K562 (cell line): ENCODE results near the gene COMMD8. TPM values are rescaled to one million over a fixed set of nuclear protein-coding genes. Genes with fewer than 3 reads are reported as not detected.

ENCODE experiments used
- ATAC-seq: fragments of 200-7000 bp; cut with Tn5 transposase; 3 replicates; pipeline ENCODE4 v1.9.1; 2020; ENCODE audit warnings: moderate library complexity
- BruUV-seq: library from RNA; stranded (reverse); fragments of 400-500 nt; replicated peaks from 2 replicates; lab custom pipeline; 2021; lab: Mats Ljungman, UMichigan
- CTCF ChIA-PET: fragments of 300-600 bp; formaldehyde crosslinking; extraction: SDS; loops from one replicate; lab custom pipeline; 2021; ENCODE audit warnings: low intra/inter-chr PET ratio; lab: Yijun Ruan, JAX
- POLR2A ChIA-PET: fragments of 300-600, 350-650 bp; sonication (Branson Sonifier 250); formaldehyde crosslinking; extraction: SDS; loops from one replicate; lab custom pipeline; 2021; ENCODE audit warnings: antibody characterized with exemption, inconsistent platforms; lab: Yijun Ruan, JAX
- DNase-seq, 4 experiments: peaks; one replicate each; pipeline versions ENCODE4 v3.0.0 to v3.0.0-alpha.2; 2011 to 2018; ENCODE audit warnings: low spot score in 3 of 4, mixed read lengths in 3 of 4; ENCODE audit errors: extremely low read depth in 1 of 4
- FAIRE-seq: peaks from 2 replicates; lab custom pipeline; 2011; peaks lifted over from hg19 to GRCh38; lab: Jason Lieb, UNC
- H2AFZ ChIP-seq: 2 replicates; pipeline ENCODE4 v1.6.0; 2011; ENCODE audit warnings: low read depth, low read length, control low read depth, inconsistent platforms
- H3K27ac ChIP-seq: fragments of 200-600 bp; 3 replicates; pipeline ENCODE4 v1.8.0; 2011; ENCODE audit warnings: low read depth, mild to moderate bottlenecking, control low read depth, inconsistent platforms, low read length, moderate library complexity, mixed read lengths; ENCODE audit errors: extremely low read depth
- H3K27me3 ChIP-seq, 2 experiments: fragments of 300-600 bp in 1 of 2; 2 replicates in 1 of 2; 3 replicates in 1 of 2; pipeline versions ENCODE4 v1.6.0 to v1.8.0; 2011; ENCODE audit warnings: inconsistent platforms in 2 of 2, low read length in 2 of 2, mild to moderate bottlenecking in 1 of 2, mixed read lengths in 1 of 2, moderate library complexity in 1 of 2; ENCODE audit not compliant: control insufficient read depth in 2 of 2, insufficient read depth in 2 of 2
- H3K36me3 ChIP-seq: fragments of 300-600 bp; 3 replicates; pipeline ENCODE4 v1.8.0; 2011; ENCODE audit warnings: mild to moderate bottlenecking, low read length, inconsistent platforms; ENCODE audit not compliant: control insufficient read depth, insufficient read depth
- H3K4me1 ChIP-seq, 2 experiments: fragments of 200-600 bp in 1 of 2; replicated peaks in 1 of 2; 2 replicates in 1 of 2; 3 replicates in 1 of 2; pipeline versions ENCODE4 v1.5.1 to v1.8.0; 2011; ENCODE audit warnings: inconsistent platforms in 2 of 2, low read length in 2 of 2, mild to moderate bottlenecking in 1 of 2, mixed read lengths in 1 of 2, moderate library complexity in 1 of 2; ENCODE audit not compliant: control insufficient read depth in 2 of 2, insufficient read depth in 2 of 2
- H3K4me2 ChIP-seq: 2 replicates; pipeline ENCODE4 v1.6.1; 2011; ENCODE audit warnings: low read length, control low read depth, inconsistent platforms, mixed read lengths; ENCODE audit not compliant: insufficient read depth
- H3K4me3 ChIP-seq: fragments of 200-600 bp; sonication (generic), shearing (Covaris generic); 2 replicates; pipeline ENCODE4 v1.5.1; 2016; ENCODE audit warnings: control low read depth, inconsistent platforms
- H3K79me2 ChIP-seq: fragments of 200-600 bp; 3 replicates; pipeline ENCODE4 v1.8.0; 2011; ENCODE audit warnings: low read length, inconsistent platforms; ENCODE audit not compliant: control insufficient read depth, insufficient read depth
- H3K9ac ChIP-seq, 2 experiments: 2 replicates each; pipeline versions ENCODE4 v1.6.0 to v1.6.1; 2011; ENCODE audit warnings: low read depth in 2 of 2, low read length in 2 of 2, control low read depth in 1 of 2, inconsistent platforms in 1 of 2, mild to moderate bottlenecking in 1 of 2, mixed read lengths in 1 of 2; ENCODE audit not compliant: insufficient read depth in 1 of 2
- H3K9me1 ChIP-seq: one replicate; pipeline ENCODE4 v1.6.0; 2011; ENCODE audit warnings: inconsistent platforms, mild to moderate bottlenecking, low read length, moderate library complexity; ENCODE audit not compliant: control insufficient read depth, insufficient read depth
- H3K9me3 ChIP-seq: replicated peaks from 2 replicates; pipeline ENCODE4 v1.5.1; 2011; ENCODE audit warnings: low read depth, low read length, inconsistent platforms; ENCODE audit not compliant: control insufficient read depth, insufficient read depth
- H4K20me1 ChIP-seq: replicated peaks from 2 replicates; pipeline ENCODE4 v1.6.1; 2011; ENCODE audit warnings: low read length, inconsistent platforms, mixed read lengths; ENCODE audit not compliant: control insufficient read depth, insufficient read depth
- ARID1B ChIP-seq: fragments of 450-650 bp; IDR thresholded peaks from 2 replicates; pipeline ENCODE4 v1.6.1; 2016; ENCODE audit warnings: antibody characterized with exemption, mild to moderate bottlenecking, inconsistent platforms
- DDX20 ChIP-seq: fragments of 450-650 bp; IDR thresholded peaks from 2 replicates; pipeline ENCODE4 v1.6.1; 2016; ENCODE audit warnings: missing genetic modification characterization, low read depth, mild to moderate bottlenecking, missing compliant biosample characterization, moderate library complexity
- DIDO1 ChIP-seq: fragments of 450-650 bp; IDR thresholded peaks from 2 replicates; pipeline ENCODE4 v1.6.1; 2016; ENCODE audit warnings: low read depth, missing biosample characterization, missing genetic modification characterization
- EP400 ChIP-seq: fragments of 450-650 bp; IDR thresholded peaks from 2 replicates; pipeline ENCODE4 v1.6.1; 2017; ENCODE audit warnings: antibody characterized with exemption, mild to moderate bottlenecking, moderate library complexity
- JUND ChIP-seq, 2 experiments: IDR thresholded peaks; 2 replicates in 1 of 2; 3 replicates in 1 of 2; pipeline ENCODE4 v1.6.1; 2011; ENCODE audit warnings: borderline replicate concordance in 2 of 2, low read depth in 2 of 2, low read length in 2 of 2, improper control_type of control experiment in 1 of 2, missing biosample characterization in 1 of 2, missing genetic modification characterization in 1 of 2, missing genetic modification reagents in 1 of 2
- MNT ChIP-seq, 2 experiments: fragments of 450-650 bp; conservative IDR thresholded peaks; 2 replicates each; pipeline ENCODE4 v1.6.1; 2017; ENCODE audit warnings: mild to moderate bottlenecking in 2 of 2, moderate library complexity in 2 of 2
- NFRKB ChIP-seq: fragments of 450-650 bp; IDR thresholded peaks from 2 replicates; pipeline ENCODE4 v1.6.1; 2016; ENCODE audit warnings: low read depth
- SIN3B ChIP-seq: fragments of 450-650 bp; IDR thresholded peaks from 2 replicates; pipeline ENCODE4 v1.6.1; 2017; ENCODE audit warnings: low read depth, mild to moderate bottlenecking, moderate library complexity
- TCFL5 ChIP-seq: fragments of 250-450 bp; sonication (Bioruptor Pico); conservative IDR thresholded peaks from 2 replicates; pipeline ENCODE4 v1.6.1; 2021; ENCODE audit warnings: mild to moderate bottlenecking, moderate library complexity, matching md5 sums
- ZBTB11 ChIP-seq, 3 experiments: fragments of 200-800 bp in 1 of 3; fragments of 250-450 bp in 1 of 3; fragments of 450-650 bp in 1 of 3; sonication (Bioruptor Pico) in 1 of 3; sonication (Bioruptor generic) in 1 of 3; formaldehyde crosslinking in 1 of 3; IDR thresholded peaks; 2 replicates each; pipeline versions ENCODE4 v1.6.1 to v1.8.0; 2016 to 2022; ENCODE audit warnings: mild to moderate bottlenecking in 2 of 3, missing genetic modification characterization in 2 of 3, missing compliant biosample characterization in 1 of 3, moderate library complexity in 1 of 3
- ZBTB8A ChIP-seq: fragments of 450-650 bp; IDR thresholded peaks from 2 replicates; pipeline ENCODE4 v1.6.1; 2018; ENCODE audit warnings: mild to moderate bottlenecking, moderate library complexity; ENCODE audit not compliant: partially characterized antibody
- ZNF24 ChIP-seq: fragments of 450-650 bp; IDR thresholded peaks from 2 replicates; pipeline ENCODE4 v1.6.1; 2016
- ZNF696 ChIP-seq: fragments of 250-450 bp; sonication (Bioruptor Pico); conservative IDR thresholded peaks from 2 replicates; pipeline ENCODE4 v1.4.0; 2020; ENCODE audit warnings: mild to moderate bottlenecking, moderate library complexity
- ZNF699 ChIP-seq: fragments of 250-450 bp; sonication (Bioruptor Pico); IDR thresholded peaks from 2 replicates; pipeline ENCODE4 v1.8.0; 2021; ENCODE audit warnings: mild to moderate bottlenecking, moderate library complexity; ENCODE audit not compliant: insufficient replicate concordance
- WGBS: fragments of 100-300 bp; shearing (Covaris generic); methylation state at CpG from one replicate; pipeline ENCODE4 v1.1.6; 2016; ENCODE audit warnings: low coverage, mixed read lengths; ENCODE audit not compliant: insufficient coverage; ENCODE audit errors: missing lambda C conversion rate; 5-methylcytosine and 5-hydroxymethylcytosine counted together
- in situ Hi-C: fragments of 300-500 bp; cut with MboI; formaldehyde crosslinking; loops from 4 replicates; pipeline ENCODE4 v1.15.0; 2018; ENCODE audit warnings: inconsistent platforms, mixed read lengths
- intact Hi-C: fragments of 100-400 bp; cut with micrococcal nuclease; formaldehyde crosslinking; loops from 2 replicates; pipeline ENCODE4 v1.14.2; 2022
- polyA plus RNA-seq, 8 experiments: library from polyadenylated mRNA; depleted of rRNA in 4 of 8; stranded (reverse) in 5 of 8; unstranded in 3 of 8; fragments of >200 nt; fragmentation: Nextera tagmentation in 2 of 8; fragmentation: Illumina TruSeq in 1 of 8; extraction: Ambion mirVana in 2 of 8; extraction: Trizol in 1 of 8; gene quantifications; 2 replicates each; pipeline versions ENCODE4 v1.2.1 to v1.2.3, GENCODE V29; 2011 to 2014; ENCODE audit warnings: inconsistent platforms in 1 of 8, missing spikeins in 1 of 8
- total RNA-seq, 7 experiments: library from RNA; depleted of rRNA in 6 of 7; stranded (reverse); fragments of >200 nt in 6 of 7; fragmentation: Illumina TruSeq in 2 of 7; extraction: Trizol in 2 of 7; gene quantifications; 2 replicates each; pipeline versions ENCODE4 v1.2.1 to v1.2.3, GENCODE V29; 2011 to 2021; ENCODE audit warnings: low replicate concordance in 1 of 7
- TF ChIP-seq, protein P1 (sequence below): sonication (generic); formaldehyde crosslinking; IDR thresholded peaks from 2 replicates; pipeline ENCODE4 v1.8.1; 2023; ENCODE audit warnings: mild to moderate bottlenecking, missing genetic modification reagents, moderate library complexity

The COMMD8 gene
- total and polyA plus RNA-seq, 9 of the 15 experiments (the other 6 are each of a cell fraction or from before 2014, with no cell fraction given) = 7.6 to 41.0 (median 13.1) TPM

GRCh38 chr4:47413521-47413920 is 50.0 kb downstream of the COMMD8 start:
- no peak overlapping the region for H3K4me3 ChIP-seq
- no TSS peak for BruUV-seq
- H3K9ac ChIP-seq = no peak overlapping the region
- in situ Hi-C loops (no loop called here), intact Hi-C loops (no loop called here)
- no peak overlapping the region for H2AFZ ChIP-seq
- DNase-seq = no peak
- no peak for ATAC-seq
- FAIRE-seq = no peak
- CTCF ChIA-PET = no interaction called here
- H4K20me1 ChIP-seq = no peaks in the 10 kb centered on the region
- POLR2A ChIA-PET = no interaction called here
- no peaks in the 10 kb centered on the region for H3K9me3 ChIP-seq
- H3K36me3 ChIP-seq = no peaks in the 10 kb centered on the region
- H3K9me1 ChIP-seq = no peaks in the 10 kb centered on the region
- H3K4me2 ChIP-seq = no peak overlapping the region
- no peaks in the 10 kb centered on the region for H3K4me1 ChIP-seq
- H3K79me2 ChIP-seq = no peaks in the 10 kb centered on the region
- WGBS = 0% methylated on average over 2 of the region's 2 CpGs
- H3K27ac ChIP-seq = no peak overlapping the region
- no peaks in the 10 kb centered on the region for H3K27me3 ChIP-seq
- TF ChIP-seq MNT (conservative IDR thresholded peaks at IDR 0.05) (no peak), DDX20 (tag) (no peak), ZBTB8A (no peak), ARID1B (no peak), EP400 (no peak), ZNF696 (CRISPR knock-in tag) (no peak), SIN3B (no peak), NFRKB (no peak), ZNF24 (no peak), TCFL5 (CRISPR knock-in tag) (no peak), JUND (IDR thresholded peaks at IDR 0.05; ENCODE audit: borderline replicate concordance, low read depth, low read length) (no peak), JUND (tag; IDR thresholded peaks at IDR 0.05; ENCODE audit: borderline replicate concordance, low read depth, low read length) (no peak), ZNF699 (CRISPR knock-in tag) (no peak), ZBTB11 (CRISPR knock-in tag; IDR thresholded peaks at IDR 0.05) (no peak), DIDO1 (tag) (no peak)
- TF ChIP-seq, protein P1, sequence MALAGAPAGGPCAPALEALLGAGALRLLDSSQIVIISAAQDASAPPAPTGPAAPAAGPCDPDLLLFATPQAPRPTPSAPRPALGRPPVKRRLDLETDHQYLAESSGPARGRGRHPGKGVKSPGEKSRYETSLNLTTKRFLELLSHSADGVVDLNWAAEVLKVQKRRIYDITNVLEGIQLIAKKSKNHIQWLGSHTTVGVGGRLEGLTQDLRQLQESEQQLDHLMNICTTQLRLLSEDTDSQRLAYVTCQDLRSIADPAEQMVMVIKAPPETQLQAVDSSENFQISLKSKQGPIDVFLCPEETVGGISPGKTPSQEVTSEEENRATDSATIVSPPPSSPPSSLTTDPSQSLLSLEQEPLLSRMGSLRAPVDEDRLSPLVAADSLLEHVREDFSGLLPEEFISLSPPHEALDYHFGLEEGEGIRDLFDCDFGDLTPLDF (CRISPR knock-in tag) = no peak
